Activated CD4-positive, alpha-beta T cell treated with anti-CD3 and anti-CD28 coated beads, Interleukin-2, amount 10 ng/mL, durations not matched to agents 7 days and 5 days (primary cell): ENCODE results near the gene C12orf54. TPM values are rescaled to one million over a fixed set of nuclear protein-coding genes. Genes with fewer than 3 reads are reported as not detected.
"Not testable (repeated sequence)": the region's sequence is repeated elsewhere in the genome, so short reads cannot be mapped to it uniquely, and the experiment has no call there.

Experiments
- CTCF ChIA-PET: fragments of 350-600 bp; sonication (Branson Sonifier 250); formaldehyde crosslinking; loops from one replicate; lab custom pipeline; 2021; ENCODE audit warnings: antibody characterized with exemption; lab: Charles Lee
- POLR2A ChIA-PET: fragments of 350-600 bp; sonication (Branson Sonifier 250); formaldehyde crosslinking; loops from one replicate; lab custom pipeline; 2021; ENCODE audit warnings: antibody characterized with exemption; lab: Charles Lee
- DNase-seq: peaks from one replicate; pipeline ENCODE4 v3.0.0-alpha.2; 2020
- H3K27ac Mint-ChIP-seq: one replicate; pipeline ENCODE4 v1.8.0; 2021; ENCODE audit warnings: mild to moderate bottlenecking, moderate library complexity, mixed read lengths
- H3K27me3 Mint-ChIP-seq: one replicate; pipeline ENCODE4 v1.8.0; 2021; ENCODE audit warnings: mixed read lengths
- H3K36me3 Mint-ChIP-seq: one replicate; pipeline ENCODE4 v1.8.0; 2021; ENCODE audit warnings: low read depth, mixed read lengths
- H3K4me1 Mint-ChIP-seq: one replicate; pipeline ENCODE4 v1.8.0; 2021; ENCODE audit warnings: mixed read lengths
- H3K4me3 Mint-ChIP-seq: one replicate; pipeline ENCODE4 v1.8.0; 2021; ENCODE audit warnings: mild to moderate bottlenecking, moderate library complexity, mixed read lengths
- H3K9me3 Mint-ChIP-seq: one replicate; pipeline ENCODE4 v1.8.0; 2021; ENCODE audit warnings: mixed read lengths
- total RNA-seq, 2 experiments: library from RNA; stranded (reverse); gene quantifications; one replicate each; pipeline ENCODE4 v1.2.3, GENCODE V29; 2021

The C12orf54 gene
- total RNA-seq, 2 experiments from 2014 or later, result not detected

GRCh38 chr12:48520381-48520780 is 38.1 kb downstream of the C12orf54 start:
- H3K27ac Mint-ChIP-seq, DNase-seq, H3K4me1 Mint-ChIP-seq, H3K4me3 Mint-ChIP-seq, H3K9me3 Mint-ChIP-seq, H3K27me3 Mint-ChIP-seq, CTCF ChIA-PET, POLR2A ChIA-PET, H3K36me3 Mint-ChIP-seq: not testable (repeated sequence)

GRCh38 chr12:48525332-48525731 is 43.0 kb downstream of the C12orf54 start, which contains the start of gene OR8S1:
Gene OR8S1 (plus strand): TSS chr12:48525632. CDS start chr12:48525632, 0 bp downstream.
- Mint-ChIP-seq H3K9me3 (no peaks in the 10 kb centered on the region), H3K4me1 (no peaks in the 10 kb centered on the region), H3K27me3 (no peaks in the 10 kb centered on the region), H3K27ac (peak within 1 kb of the TSS; percentile 34), H3K36me3 (no peaks in the 10 kb centered on the region), H3K4me3 (no peak within 1 kb of the TSS)
- ChIA-PET CTCF (interaction anchor here (0.6 kb wide), 1 partner anchor 92 kb away, joined by 3 read pairs; no protein-coding TSS in a partner anchor), POLR2A (no interaction called here)
- DNase-seq, result no peak

- no peaks in the 10 kb centered on the region for H3K36me3 Mint-ChIP-seq
- POLR2A ChIA-PET, result no interaction called here
- H3K9me3 Mint-ChIP-seq, result no peaks in the 10 kb centered on the region
- DNase-seq, result no peak
- CTCF ChIA-PET, result no interaction called here
- no peaks in the 10 kb centered on the region for H3K27me3 Mint-ChIP-seq
- H3K4me3 Mint-ChIP-seq, result no peak overlapping the region
- peaks cover 14% of the 10 kb centered on the region for H3K4me1 Mint-ChIP-seq
- H3K27ac Mint-ChIP-seq, result no peak overlapping the region
Observed at GRCh38 chr12:48527891-48528670, 45.8 kb downstream of the C12orf54 start.

GRCh38 chr12:48532601-48533000 is 50.3 kb downstream of the C12orf54 start:
- POLR2A ChIA-PET, result no interaction called here
- no peak overlapping the region for H3K4me3 Mint-ChIP-seq

GRCh38 chr12:48536602-48537001 is 54.3 kb downstream of the C12orf54 start:
- H3K36me3 Mint-ChIP-seq, result no peaks in the 10 kb centered on the region
- H3K9me3 Mint-ChIP-seq, result no peaks in the 10 kb centered on the region
- peaks cover 17% of the 10 kb centered on the region for H3K4me1 Mint-ChIP-seq
- POLR2A ChIA-PET, result interaction anchor here (0.7 kb wide), 1 partner anchor 80 kb away, joined by 3 read pairs; no protein-coding TSS in a partner anchor
- H3K4me3 Mint-ChIP-seq, result no peak overlapping the region
- no peak for DNase-seq
- no peaks in the 10 kb centered on the region for H3K27me3 Mint-ChIP-seq
- CTCF ChIA-PET, result no interaction called here
- H3K27ac Mint-ChIP-seq, result no peak overlapping the region

More at GRCh38 chr12:48532601-48533000, 50.3 kb downstream of the C12orf54 start:
- DNase-seq, result no peak
- Mint-ChIP-seq H3K9me3 (no peaks in the 10 kb centered on the region), H3K4me1 (peaks cover 19% of the 10 kb centered on the region), H3K27ac (peak overlapping the region; percentile 7), H3K36me3 (no peaks in the 10 kb centered on the region), H3K27me3 (no peaks in the 10 kb centered on the region)
- CTCF ChIA-PET, result no interaction called here

- Mint-ChIP-seq H3K36me3 (no peaks in the 10 kb centered on the region), H3K27ac (no peak overlapping the region), H3K9me3 (no peaks in the 10 kb centered on the region), H3K4me3 (no peak overlapping the region), H3K4me1 (peaks cover 1% of the 10 kb centered on the region), H3K27me3 (peaks cover 11% of the 10 kb centered on the region)
- DNase-seq, result peak; percentile 57
- ChIA-PET POLR2A (interaction anchor here (0.6 kb wide), 1 partner anchor 76 kb away, joined by 3 read pairs; no protein-coding TSS in a partner anchor), CTCF (interaction anchor here (0.6 to 1.5 kb wide), 6 partner anchors 23 to 1868 kb away, joined by 3 to 6 read pairs (median 4); partner anchors contain the start of gene KANSL2)
Observed at GRCh38 chr12:48542300-48542928, 60.1 kb downstream of the C12orf54 start.

- ChIA-PET CTCF (interaction anchor here (0.6 kb wide), 1 partner anchor 51 kb away, joined by 3 read pairs; no protein-coding TSS in a partner anchor), POLR2A (no interaction called here)
- Mint-ChIP-seq H3K27ac (no peak overlapping the region), H3K27me3 (peaks cover 34% of the 10 kb centered on the region), H3K4me1 (no peaks in the 10 kb centered on the region), H3K4me3 (no peak overlapping the region), H3K9me3 (peaks cover 5% of the 10 kb centered on the region), H3K36me3 (no peaks in the 10 kb centered on the region)
- DNase-seq, result no peak
Observed at GRCh38 chr12:48545833-48546469, 63.7 kb downstream of the C12orf54 start.

Other genes with a start within 250 kb of the C12orf54 start
- gene ZNF641, start 131.6 kb upstream of the C12orf54 start, total RNA-seq, result 10 to 100 TPM; 21.5 to 24.0 TPM
- gene ANP32D, start 9.9 kb upstream of the C12orf54 start, total RNA-seq, result not detected
- gene OR8S1, start 43.1 kb downstream of the C12orf54 start, total RNA-seq, result not detected
- not detected for gene LALBA, start 87.5 kb downstream of the C12orf54 start, total RNA-seq
- gene KANSL2, start 199.7 kb downstream of the C12orf54 start, total RNA-seq, result 10 to 100 TPM; 44.1 to 44.5 TPM
- 10 to 100 TPM; 51.6 to 53.7 TPM for gene CCNT1, start 234.2 kb downstream of the C12orf54 start, total RNA-seq